GM12891 (cell line): Measurements from ENCODE around the gene CTNNA3.

Source experiments
- POLR2A ChIP-seq: IDR thresholded peaks from 2 replicates; pipeline ENCODE4 v1.6.1; 2011; ENCODE audit warnings: low read depth, low read length, control low read depth
- POLR2AphosphoS5 ChIP-seq: IDR thresholded peaks from 2 replicates; pipeline ENCODE4 v1.6.1; 2011; ENCODE audit warnings: low read depth, low read length, control low read depth
- POU2F2 ChIP-seq: IDR thresholded peaks from 2 replicates; pipeline ENCODE4 v1.6.1; 2011; ENCODE audit warnings: low read depth, mild to moderate bottlenecking, control low read depth, low read length, moderate library complexity
- TAF1 ChIP-seq: IDR thresholded peaks from 2 replicates; pipeline ENCODE4 v1.6.1; 2011; ENCODE audit warnings: low read depth, low read length, control low read depth

DNA sequence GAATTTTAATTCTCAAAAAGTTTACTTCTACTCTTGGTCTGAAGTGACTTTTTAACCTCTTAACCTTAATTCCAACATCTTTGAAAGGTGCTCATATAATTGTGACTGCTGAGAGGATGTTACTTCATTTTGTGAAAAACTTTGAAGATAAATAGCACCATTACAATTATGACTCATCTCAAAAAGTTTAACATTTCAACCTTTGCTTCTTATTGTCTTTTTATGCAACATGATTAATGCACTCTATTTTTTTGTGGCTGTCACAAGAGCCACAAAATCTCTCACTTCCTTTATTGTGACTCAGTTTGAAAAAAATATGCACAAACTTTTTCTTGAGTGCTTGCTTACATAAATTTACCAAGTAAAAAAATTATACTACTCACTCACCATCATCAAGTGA lies 387.1 kb downstream of the CTNNA3 start:
- TF ChIP-seq POLR2A (no peak), POLR2AphosphoS5 (no peak), TAF1 (no peak), POU2F2 (no peak)
